HG03460 (cell line): ENCODE results near the gene COG1.
"Not testable (repeated sequence)": the region's sequence is repeated elsewhere in the genome, so short reads cannot be mapped to it uniquely, and the experiment has no call there.

Experiments used
- ATAC-seq: cut with Tn5 transposase; IDR thresholded peaks from one replicate; pipeline ENCODE4 v1.9.1; 2021; ENCODE audit not compliant: unreplicated experiment

COG1 gene

GRCh38 chr17:73192894-73193701, at the start of gene COG1:
TSS of gene COG1 (plus strand) at chr17:73193055. CDS start at chr17:73193070, 15 bp downstream.
- peak; percentile 74 for ATAC-seq

GRCh38 chr17:73144209-73144608, 48.6 kb upstream of the COG1 start:
- ATAC-seq = not testable (repeated sequence)

GRCh38 chr17:73145641-73146040, 47.2 kb upstream of the COG1 start:
- no peak for ATAC-seq

GRCh38 chr17:73147791-73148190, 45.1 kb upstream of the COG1 start:
- ATAC-seq = not testable (repeated sequence)

- ATAC-seq = no peak
These were observed 44.1 kb upstream of the COG1 start for GRCh38 chr17:73148540-73149334.

- not testable (repeated sequence) for ATAC-seq
These were observed 42.1 kb upstream of the COG1 start for GRCh38 chr17:73150622-73151300.

GRCh38 chr17:73151916-73152632, 40.8 kb upstream of the COG1 start:
- ATAC-seq = no peak

- no peak for ATAC-seq
These were observed 37.3 kb upstream of the COG1 start for GRCh38 chr17:73155410-73156165.

GRCh38 chr17:73156166-73156840, 36.6 kb upstream of the COG1 start:
- ATAC-seq = peak; percentile 78

GRCh38 chr17:73156887-73157520, 35.9 kb upstream of the COG1 start:
- peak; percentile 40 for ATAC-seq

- ATAC-seq = no peak
These were observed 35.3 kb upstream of the COG1 start for GRCh38 chr17:73157521-73157890.

- no peak for ATAC-seq
These were observed 34.7 kb upstream of the COG1 start for GRCh38 chr17:73158133-73158532.

- ATAC-seq = no peak
These were observed 31.8 kb upstream of the COG1 start for GRCh38 chr17:73160980-73161630.

GRCh38 chr17:73163043-73163442, 29.8 kb upstream of the COG1 start:
- ATAC-seq = no peak

- no peak for ATAC-seq
These were observed 27.0 kb upstream of the COG1 start for GRCh38 chr17:73165616-73166404.

- peak; percentile 42 for ATAC-seq
These were observed 25.9 kb upstream of the COG1 start for GRCh38 chr17:73166731-73167581.

GRCh38 chr17:73168667-73169066, 24.2 kb upstream of the COG1 start:
- ATAC-seq = no peak
